Fibroblast of lung (primary cell): Measurements from ENCODE around the gene ZBTB42. TPM values are rescaled to one million over a fixed set of nuclear protein-coding genes. Genes with fewer than 3 reads are reported as not detected.

ENCODE experiments used
- DNase-seq, 2 donors: peaks; one replicate each; pipeline versions ENCODE4 v3.0.0 to v3.0.0-alpha.2; 2010; ENCODE audit warnings: low read depth in 2 of 2
- H2AFZ ChIP-seq: 2 replicates; pipeline ENCODE4 v1.5.1; 2012; ENCODE audit warnings: low read length, control low read depth, inconsistent platforms
- H3K27ac ChIP-seq: 2 replicates; pipeline ENCODE4 v1.5.1; 2011; ENCODE audit warnings: low read length, control low read depth; ENCODE audit not compliant: insufficient read depth
- H3K27me3 ChIP-seq: 2 replicates; pipeline ENCODE4 v1.5.1; 2011; ENCODE audit warnings: mild to moderate bottlenecking, low read length; ENCODE audit not compliant: control insufficient read depth, insufficient read depth
- H3K36me3 ChIP-seq: 2 replicates; pipeline ENCODE4 v1.5.1; 2011; ENCODE audit warnings: low read length; ENCODE audit not compliant: control insufficient read depth, insufficient read depth
- H3K4me1 ChIP-seq: 2 replicates; pipeline ENCODE4 v1.5.1; 2011; ENCODE audit warnings: low read length; ENCODE audit not compliant: control insufficient read depth, insufficient read depth; ENCODE audit errors: extremely low read depth
- H3K4me2 ChIP-seq: 2 replicates; pipeline ENCODE4 v1.5.1; 2011; ENCODE audit warnings: low read length, control low read depth; ENCODE audit not compliant: insufficient read depth; ENCODE audit errors: extremely low read depth
- H3K4me3 ChIP-seq, 4 experiments: fragments of 200-600 bp in 1 of 4; sonication (generic) in 1 of 4; replicated peaks in 1 of 4; 2 replicates each; pipeline ENCODE4 v1.5.1; 2011 to 2016; ENCODE audit warnings: low read length in 4 of 4, low read depth in 3 of 4, mild to moderate bottlenecking in 3 of 4, control low read depth in 2 of 4, inconsistent platforms in 1 of 4, mixed read lengths in 1 of 4; ENCODE audit not compliant: insufficient read depth in 1 of 4; ENCODE audit errors: control extremely low read depth in 1 of 4
- H3K79me2 ChIP-seq: 2 replicates; pipeline ENCODE4 v1.5.1; 2012; ENCODE audit warnings: mild to moderate bottlenecking, low read length, inconsistent platforms; ENCODE audit not compliant: control insufficient read depth, insufficient read depth
- H3K9ac ChIP-seq: 2 replicates; pipeline ENCODE4 v1.5.1; 2011; ENCODE audit warnings: mild to moderate bottlenecking, low read length, control low read depth; ENCODE audit not compliant: insufficient read depth
- H3K9me3 ChIP-seq: 2 replicates; pipeline ENCODE4 v1.5.1; 2012; ENCODE audit warnings: low read depth, low read length; ENCODE audit not compliant: control insufficient read depth, insufficient read depth
- H4K20me1 ChIP-seq: 2 replicates; pipeline ENCODE4 v1.5.1; 2011; ENCODE audit warnings: low read length; ENCODE audit not compliant: control insufficient read depth, insufficient read depth; ENCODE audit errors: extremely low read depth
- CTCF ChIP-seq, 2 donors: IDR thresholded peaks in 1 of 2; conservative IDR thresholded peaks in 1 of 2; 1 replicate in 1 of 2; 2 replicates in 1 of 2; pipeline ENCODE4 v1.5.1; 2011 to 2012; ENCODE audit warnings: low read length in 2 of 2, control low read depth in 1 of 2, inconsistent platforms in 1 of 2, low read depth in 1 of 2, mild to moderate bottlenecking in 1 of 2
- EZH2 ChIP-seq: IDR thresholded peaks from 2 replicates; pipeline ENCODE4 v1.5.1; 2012; ENCODE audit warnings: low read length, control low read depth, mild to moderate bottlenecking; ENCODE audit errors: missing control alignments
- polyA plus RNA-seq, 2 donors: library from polyadenylated mRNA; depleted of rRNA in 1 of 2; stranded (reverse) in 1 of 2; unstranded in 1 of 2; fragments of >200 nt; gene quantifications; 2 replicates each; pipeline ENCODE4 v1.2.1, GENCODE V29; 2011 to 2012; ENCODE audit warnings: missing spikeins in 1 of 2
- total RNA-seq: library from RNA; depleted of rRNA; stranded (reverse); fragments of >200 nt; gene quantifications from 2 replicates; pipeline ENCODE4 v1.2.1, GENCODE V29; 2014

ZBTB42 gene
- total and polyA plus RNA-seq, 2 donors (not counting 1 experiment from before 2014, with no cell fraction given), result 1.1 to 2.3 TPM

DNA sequence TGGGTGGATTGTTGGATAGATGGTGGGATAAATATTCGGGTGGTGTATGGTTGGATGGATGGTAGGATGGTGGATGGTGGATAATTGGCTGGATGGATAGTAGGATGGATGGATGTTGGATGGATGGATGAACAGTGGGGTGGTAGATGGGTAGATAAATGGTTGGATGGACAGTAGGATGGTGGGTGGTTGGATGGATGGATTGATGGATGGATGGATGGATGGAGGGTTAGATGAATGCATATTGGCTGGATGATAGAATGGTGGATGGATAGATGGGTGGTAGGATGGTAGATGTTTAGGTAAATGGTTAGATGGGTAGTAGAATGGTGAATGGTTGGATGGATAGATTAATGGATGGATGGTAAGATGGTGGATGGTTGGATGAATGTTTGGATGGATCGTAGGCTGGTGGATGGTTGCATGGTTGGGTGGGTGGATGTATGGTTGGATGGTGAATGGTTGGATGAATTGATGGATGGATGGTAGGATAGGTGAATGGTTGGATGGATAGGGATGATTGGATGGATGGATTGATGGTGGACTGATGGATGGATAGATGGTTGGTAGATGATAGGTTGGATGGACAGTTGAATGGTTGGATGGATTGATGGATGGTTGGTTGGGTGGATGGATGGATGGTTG, 23.6 kb downstream of the ZBTB42 start:
- H3K27ac ChIP-seq, result no peak overlapping the region
- H4K20me1 ChIP-seq, result no peaks in the 10 kb centered on the region
- H3K4me1 ChIP-seq, result peaks cover 7% of the 10 kb centered on the region
- no peaks in the 10 kb centered on the region for H3K27me3 ChIP-seq
- no peaks in the 10 kb centered on the region for H3K9me3 ChIP-seq
- no peak overlapping the region for H3K4me2 ChIP-seq
- no peaks in the 10 kb centered on the region for H3K79me2 ChIP-seq
- no peak overlapping the region for H3K4me3 ChIP-seq
- TF ChIP-seq CTCF (conservative IDR thresholded peaks at IDR 0.05 in 1 of 2, IDR thresholded peaks at IDR 0.05 in 1 of 2; ENCODE audit: low read depth in 1 of 2, low read length in 2 of 2), result no peak
- TF ChIP-seq EZH2, result no peak
- DNase-seq, result no peak
- H3K36me3 ChIP-seq, result no peaks in the 10 kb centered on the region
- no peak overlapping the region for H3K9ac ChIP-seq
- no peak overlapping the region for H2AFZ ChIP-seq

DNA sequence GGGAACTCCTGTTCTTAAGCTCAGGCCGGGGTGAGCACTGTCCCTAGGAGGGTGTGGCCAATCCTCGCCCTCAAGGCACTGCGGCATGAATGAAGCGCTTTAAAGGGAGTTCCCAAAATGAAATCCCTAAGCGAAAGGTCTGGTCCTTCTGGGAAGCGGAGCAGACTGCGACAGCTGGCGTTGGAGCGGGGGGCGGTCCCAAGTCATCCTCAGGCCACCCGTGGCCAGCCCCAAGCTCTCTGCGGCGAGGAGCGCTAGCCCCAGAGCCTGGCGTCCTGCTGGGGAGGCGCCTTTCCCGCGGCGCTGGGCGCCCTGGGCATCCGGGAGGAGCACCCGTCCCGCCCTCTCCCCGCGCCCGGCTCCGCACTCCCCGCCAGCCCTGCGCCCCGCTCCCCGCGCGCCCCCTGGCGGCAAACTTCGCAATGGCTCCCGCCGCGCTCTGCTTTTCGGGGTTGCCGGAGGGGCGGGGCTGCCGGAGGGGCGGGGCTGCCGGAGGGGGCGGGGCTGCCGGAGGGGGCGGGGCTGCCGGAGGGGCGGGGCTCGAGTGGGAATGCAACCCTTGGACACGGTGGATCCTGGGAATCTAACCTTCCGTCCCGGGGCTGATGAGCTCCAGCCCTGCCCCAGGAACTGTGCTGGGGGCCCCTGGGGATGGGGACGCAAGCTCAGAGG, 25.4 kb downstream of the ZBTB42 start:
- H3K27me3 ChIP-seq, result no peaks in the 10 kb centered on the region
- H4K20me1 ChIP-seq, result no peaks in the 10 kb centered on the region
- peak; percentile 54 to 74 for DNase-seq
- H3K9me3 ChIP-seq, result no peaks in the 10 kb centered on the region
- peak overlapping the region; percentile 67 to 73 (median 70) for H3K4me3 ChIP-seq
- H3K4me1 ChIP-seq, result peaks cover 5% of the 10 kb centered on the region
- no peaks in the 10 kb centered on the region for H3K79me2 ChIP-seq
- peak; percentile 31 to 47 for TF ChIP-seq CTCF (conservative IDR thresholded peaks at IDR 0.05 in 1 of 2, IDR thresholded peaks at IDR 0.05 in 1 of 2; ENCODE audit: low read depth in 1 of 2, low read length in 2 of 2)
- no peak for TF ChIP-seq EZH2
- H2AFZ ChIP-seq, result peak overlapping the region; percentile 89
- no peaks in the 10 kb centered on the region for H3K36me3 ChIP-seq
- H3K27ac ChIP-seq, result no peak overlapping the region
- H3K9ac ChIP-seq, result peak overlapping the region; percentile 30
- H3K4me2 ChIP-seq, result peak overlapping the region; percentile 85

GRCh38 chr14:104826861-104827176, 25.9 kb downstream of the ZBTB42 start:
- Histone ChIP-seq H3K9me3 (no peaks in the 10 kb centered on the region), H3K27ac (no peak overlapping the region), H2AFZ (peak overlapping the region; percentile 24), H3K27me3 (no peaks in the 10 kb centered on the region), H3K36me3 (no peaks in the 10 kb centered on the region), H3K79me2 (no peaks in the 10 kb centered on the region), H3K9ac (peak overlapping the region; percentile 26), H3K4me2 (peak overlapping the region; percentile 62), H3K4me3 (peak overlapping the region; percentile 29 to 60 (median 42)), H3K4me1 (peaks cover 5% of the 10 kb centered on the region), H4K20me1 (no peaks in the 10 kb centered on the region)
- no peak for TF ChIP-seq EZH2
- TF ChIP-seq CTCF (conservative IDR thresholded peaks at IDR 0.05 in 1 of 2, IDR thresholded peaks at IDR 0.05 in 1 of 2; ENCODE audit: low read depth in 1 of 2, low read length in 2 of 2), result no peak
- DNase-seq, result no peak
